Measurements from ENCODE around the gene HEPHL1.
"Not testable (repeated sequence)": the region's sequence is repeated elsewhere in the genome, so short reads cannot be mapped to it uniquely, and the experiment has no call there.

HEPHL1 gene

GRCh38 chr11:94142308-94143281, 121.4 kb downstream of the HEPHL1 start:
- peak in 1 of 42 donors; percentile 59 for DNase-seq
- intact Hi-C loops (cut with DNase I): no loop called here

- DNase-seq: no peak
- intact Hi-C loops (cut with DNase I): no loop called here
Measured at GRCh38 chr11:94144216-94144615, 123.1 kb downstream of the HEPHL1 start.

DNA sequence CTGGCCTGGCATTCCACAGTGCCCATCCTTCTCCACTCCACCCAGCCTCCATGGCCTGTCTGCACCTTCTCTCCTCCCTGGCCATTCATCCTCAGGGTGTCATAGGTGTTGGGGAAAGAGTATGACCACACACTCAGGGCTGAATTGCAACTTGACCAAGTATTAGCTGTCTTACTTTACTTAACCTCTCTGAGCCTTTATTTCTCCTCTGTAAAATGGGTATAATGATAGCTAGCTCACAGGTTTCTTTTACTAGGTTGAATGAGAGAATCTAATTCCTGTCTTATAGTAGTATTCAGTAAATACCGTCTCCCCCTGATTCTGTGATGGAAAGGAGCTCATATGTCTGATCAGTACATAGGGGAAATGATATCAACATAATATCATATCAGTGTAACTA, 123.5 kb downstream of the HEPHL1 start:
- no peak for DNase-seq
- intact Hi-C loops (cut with DNase I): no loop called here

- intact Hi-C loops (cut with DNase I): no loop called here
- DNase-seq: no peak
Measured at GRCh38 chr11:94145431-94145830, 124.3 kb downstream of the HEPHL1 start.

- peak in 1 of 42 donors; percentile 32 for DNase-seq
- intact Hi-C loops (cut with DNase I): no loop called here
Measured at GRCh38 chr11:94145916-94146315, 124.8 kb downstream of the HEPHL1 start.

- intact Hi-C loops (cut with DNase I): no loop called here
Measured at GRCh38 chr11:94147433-94147845, 126.3 kb downstream of the HEPHL1 start.

GRCh38 chr11:94148189-94148588, 127.0 kb downstream of the HEPHL1 start:
- intact Hi-C loops (cut with DNase I): no loop called here
- no peak for DNase-seq

More at GRCh38 chr11:94147433-94147845, 126.3 kb downstream of the HEPHL1 start:
- DNase-seq: peak in 1 of 42 donors; percentile 32

DNA sequence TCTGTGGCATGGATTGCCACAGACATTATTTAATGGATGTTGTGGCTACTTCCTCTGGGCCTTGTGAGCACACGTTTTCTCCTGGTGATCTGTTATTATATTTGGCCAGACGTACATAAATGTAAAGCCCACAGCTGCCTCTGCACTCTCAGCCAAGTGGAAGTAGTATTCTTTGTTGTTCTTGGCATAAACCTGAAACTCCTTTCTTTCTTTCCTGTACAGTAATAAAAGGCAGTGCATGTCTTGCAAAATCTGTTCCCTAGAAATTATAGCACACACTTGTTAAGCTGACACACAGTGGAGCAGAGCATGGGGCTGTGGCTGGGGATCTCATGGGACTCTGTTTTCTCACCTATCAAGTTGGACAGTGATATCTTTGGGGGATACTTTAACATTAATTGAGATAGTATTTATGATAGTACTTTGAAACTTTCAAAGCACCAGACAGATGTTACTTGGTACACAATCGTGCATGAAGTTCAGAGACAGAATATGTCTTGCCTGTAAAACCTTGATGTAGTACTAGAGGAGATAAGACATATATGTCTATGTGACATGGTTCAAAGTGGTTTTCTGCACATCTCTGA, 128.4 kb downstream of the HEPHL1 start:
- no peak for DNase-seq
- intact Hi-C loops (cut with DNase I): no loop called here

- DNase-seq: no peak
- intact Hi-C loops (cut with DNase I): no loop called here
Measured at GRCh38 chr11:94150056-94150455, 128.9 kb downstream of the HEPHL1 start.

- intact Hi-C loops (cut with DNase I): no loop called here
Measured at GRCh38 chr11:94150704-94151685, 129.8 kb downstream of the HEPHL1 start.

DNA sequence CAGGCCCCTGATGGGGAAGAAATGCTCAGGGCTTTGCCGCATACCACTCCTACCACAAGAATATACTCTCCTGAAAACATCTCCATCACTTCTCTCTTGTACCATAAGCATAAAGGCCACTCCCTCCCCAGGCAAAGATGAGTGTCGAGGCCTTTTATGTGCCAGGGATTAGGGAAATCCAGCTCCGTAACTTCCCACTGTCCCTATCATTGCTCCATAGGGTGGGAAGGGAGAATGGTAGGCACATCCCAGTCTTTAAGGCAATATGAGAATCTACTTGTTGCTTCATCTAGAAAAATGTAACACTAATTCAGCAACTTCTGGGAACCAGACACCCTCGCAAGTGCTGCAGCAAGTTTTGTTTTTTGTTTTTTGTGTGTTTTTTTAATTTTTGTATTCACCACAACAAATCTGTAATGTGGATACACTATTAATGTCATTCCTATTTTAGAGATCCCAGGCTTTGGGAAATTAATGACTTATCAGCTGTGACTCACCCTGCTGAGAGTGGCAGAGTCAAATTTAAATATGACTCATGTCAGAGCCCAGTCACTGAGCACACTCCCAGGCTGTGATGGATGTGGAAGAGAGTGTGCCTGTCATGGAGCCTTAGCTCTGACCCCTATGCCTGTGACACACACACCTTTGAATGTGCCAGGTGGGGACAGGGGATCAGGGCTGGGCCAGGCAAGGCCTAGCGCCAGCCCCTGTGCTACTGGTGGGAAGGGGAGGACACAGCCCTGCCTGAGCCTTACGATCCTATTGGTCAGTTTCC, 130.9 kb downstream of the HEPHL1 start:
- intact Hi-C loops (cut with DNase I): no loop called here
- peak in 16 of 42 donors; percentile 18 to 82 (median 50) for DNase-seq

More at GRCh38 chr11:94150704-94151685, 129.8 kb downstream of the HEPHL1 start:
- DNase-seq: no peak

GRCh38 chr11:94152678-94153065, 131.5 kb downstream of the HEPHL1 start:
- intact Hi-C loops (cut with DNase I): no loop called here

DNA sequence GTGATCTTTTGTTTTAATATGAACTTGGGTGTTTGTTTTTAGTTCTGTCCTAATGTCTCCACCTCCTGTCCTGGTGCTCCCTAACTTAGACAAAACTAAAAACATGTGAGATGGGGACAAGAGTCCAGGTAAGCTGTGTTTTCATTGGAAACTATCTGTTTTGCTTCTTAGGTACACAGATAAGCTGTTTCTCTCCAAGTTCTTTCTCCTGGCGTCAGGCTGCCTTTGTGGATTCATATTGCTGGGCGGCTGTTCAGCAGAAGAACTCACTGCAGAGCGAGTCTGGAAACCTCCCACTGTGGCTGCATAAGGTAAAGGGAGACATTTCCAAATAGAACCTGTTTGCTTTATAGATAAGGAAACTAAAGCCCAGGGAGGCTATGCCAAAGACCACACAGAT, 132.2 kb downstream of the HEPHL1 start:
- DNase-seq: no peak
- intact Hi-C loops (cut with DNase I): no loop called here

More at GRCh38 chr11:94152678-94153065, 131.5 kb downstream of the HEPHL1 start:
- DNase-seq: no peak

- DNase-seq: no peak
- intact Hi-C loops (cut with DNase I): no loop called here
Measured at GRCh38 chr11:94154095-94154856, 133.1 kb downstream of the HEPHL1 start.

DNA sequence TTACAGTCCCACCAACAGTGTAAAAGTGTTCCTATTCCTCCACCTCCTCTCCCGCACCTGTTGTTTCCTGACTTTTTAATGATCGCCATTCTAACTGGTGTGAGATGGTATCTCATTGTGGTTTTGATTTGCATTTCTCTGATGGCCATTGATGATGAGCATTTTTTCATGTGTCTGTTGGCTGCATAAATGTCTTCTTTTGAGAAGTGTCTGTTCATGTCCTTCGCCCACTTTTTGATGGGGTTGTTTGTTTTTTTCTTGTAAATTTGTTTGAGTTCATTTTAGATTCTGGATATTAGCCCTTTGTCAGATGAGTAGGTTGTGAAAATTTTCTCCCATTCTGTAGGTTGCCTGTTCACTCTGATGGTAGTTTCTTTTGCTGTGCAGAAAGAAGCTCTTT, 136.2 kb downstream of the HEPHL1 start:
- intact Hi-C loops (cut with DNase I); DNase-seq: not testable (repeated sequence)
